ENCODE results near the gene MED26.
"Not testable (repeated sequence)": the region's sequence is repeated elsewhere in the genome, so short reads cannot be mapped to it uniquely, and the experiment has no call there.

MED26 gene

DNA sequence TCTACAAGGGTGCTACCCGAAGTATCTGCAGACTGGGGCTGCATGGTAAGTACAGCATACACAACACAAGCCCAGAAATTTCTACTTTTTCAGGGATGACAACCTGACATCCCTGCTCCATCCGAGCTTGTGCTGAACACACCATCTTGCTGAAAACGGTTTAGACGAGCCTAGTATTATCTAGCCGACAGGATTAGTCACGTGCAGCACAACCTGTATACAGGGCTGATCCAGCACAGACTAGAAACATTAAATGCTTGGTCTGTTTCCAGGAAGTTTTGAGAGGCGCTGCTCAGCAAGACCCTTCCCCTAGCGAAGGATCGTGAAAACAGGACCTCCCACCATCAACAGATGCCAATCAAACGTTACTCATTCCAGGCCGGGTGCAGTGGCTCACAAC lies 27.7 kb upstream of the MED26 start:
- DNase-seq (ENCODE audit: low read depth in 2 of 2): no peak
- TF ChIP-seq, protein P1, sequence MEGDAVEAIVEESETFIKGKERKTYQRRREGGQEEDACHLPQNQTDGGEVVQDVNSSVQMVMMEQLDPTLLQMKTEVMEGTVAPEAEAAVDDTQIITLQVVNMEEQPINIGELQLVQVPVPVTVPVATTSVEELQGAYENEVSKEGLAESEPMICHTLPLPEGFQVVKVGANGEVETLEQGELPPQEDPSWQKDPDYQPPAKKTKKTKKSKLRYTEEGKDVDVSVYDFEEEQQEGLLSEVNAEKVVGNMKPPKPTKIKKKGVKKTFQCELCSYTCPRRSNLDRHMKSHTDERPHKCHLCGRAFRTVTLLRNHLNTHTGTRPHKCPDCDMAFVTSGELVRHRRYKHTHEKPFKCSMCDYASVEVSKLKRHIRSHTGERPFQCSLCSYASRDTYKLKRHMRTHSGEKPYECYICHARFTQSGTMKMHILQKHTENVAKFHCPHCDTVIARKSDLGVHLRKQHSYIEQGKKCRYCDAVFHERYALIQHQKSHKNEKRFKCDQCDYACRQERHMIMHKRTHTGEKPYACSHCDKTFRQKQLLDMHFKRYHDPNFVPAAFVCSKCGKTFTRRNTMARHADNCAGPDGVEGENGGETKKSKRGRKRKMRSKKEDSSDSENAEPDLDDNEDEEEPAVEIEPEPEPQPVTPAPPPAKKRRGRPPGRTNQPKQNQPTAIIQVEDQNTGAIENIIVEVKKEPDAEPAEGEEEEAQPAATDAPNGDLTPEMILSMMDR (IDR thresholded peaks at IDR 0.05; ENCODE audit: low read depth, low read length): no peak
- H3K4me3 ChIP-seq (replicated peaks in 1 of 2; ENCODE audit: low read depth in 2 of 2, low read length in 2 of 2): no peak overlapping the region

DNA sequence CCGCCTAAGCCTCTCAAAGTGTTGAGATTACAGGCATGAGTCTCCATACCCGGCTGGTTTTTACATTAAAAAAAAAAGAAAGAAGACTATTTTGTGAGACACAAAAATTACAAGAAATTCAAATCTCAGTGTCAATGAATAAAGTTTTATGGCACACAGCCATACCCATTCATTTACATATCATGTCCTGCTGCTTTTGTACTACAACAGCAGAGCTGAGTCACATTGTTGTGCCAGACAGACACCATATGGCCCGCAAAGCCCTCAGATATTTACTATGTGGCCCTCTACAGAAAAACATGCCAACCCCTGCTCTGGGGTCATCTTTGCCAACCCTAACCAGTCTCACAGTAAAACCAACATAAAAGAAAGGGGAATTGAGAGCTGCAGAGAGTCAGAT lies 26.6 kb upstream of the MED26 start:
- no peak overlapping the region for H3K4me3 ChIP-seq (replicated peaks in 1 of 2; ENCODE audit: low read depth in 2 of 2, low read length in 2 of 2)
- peak in 1 of 2 donors; percentile 53 for DNase-seq (ENCODE audit: low read depth in 2 of 2)
- TF ChIP-seq, protein P1 (IDR thresholded peaks at IDR 0.05; ENCODE audit: low read depth, low read length): no peak

DNA sequence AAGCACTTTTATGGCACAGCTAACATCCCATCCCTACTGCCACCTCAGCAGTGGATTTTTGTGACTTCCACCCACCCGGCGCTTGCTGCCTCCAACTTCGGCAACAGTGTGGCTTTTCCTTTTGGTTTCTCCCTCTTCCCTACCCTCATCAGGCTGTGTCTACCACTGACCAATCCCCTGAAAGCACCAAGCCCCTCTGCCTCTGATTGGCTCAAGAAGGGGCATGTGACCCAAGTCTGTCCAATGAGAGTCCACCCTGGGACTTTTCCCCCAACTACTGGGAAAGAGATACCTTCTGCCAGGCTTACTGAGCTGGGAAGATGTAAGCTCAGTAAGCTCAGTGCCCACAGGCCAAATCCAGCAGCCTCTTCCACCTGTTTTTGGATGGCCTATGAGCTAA lies 26.1 kb upstream of the MED26 start:
- peak in 1 of 2 donors; percentile 20 for DNase-seq (ENCODE audit: low read depth in 2 of 2)
- TF ChIP-seq, protein P1 (IDR thresholded peaks at IDR 0.05; ENCODE audit: low read depth, low read length): no peak
- no peak overlapping the region for H3K4me3 ChIP-seq (replicated peaks in 1 of 2; ENCODE audit: low read depth in 2 of 2, low read length in 2 of 2)

DNA sequence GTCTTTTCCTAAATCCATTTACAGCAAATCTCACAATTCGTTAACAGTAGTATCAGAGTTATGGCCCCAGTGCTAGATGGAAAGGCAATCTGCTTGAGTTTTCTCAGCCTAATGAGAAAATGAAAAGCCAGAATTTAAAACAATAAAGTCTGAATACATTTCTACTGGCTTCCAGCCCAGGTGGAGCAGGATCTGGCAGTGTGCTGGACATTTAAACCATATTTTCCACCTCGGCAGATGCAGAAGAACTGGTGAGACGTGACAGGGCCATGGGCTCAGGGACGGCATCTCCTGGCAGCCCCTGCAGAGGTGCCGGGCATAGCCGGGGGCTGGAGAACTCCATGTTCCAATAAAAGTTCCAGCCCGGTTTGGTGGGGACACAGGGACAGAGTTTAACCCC lies 24.9 kb upstream of the MED26 start:
- no peak overlapping the region for H3K4me3 ChIP-seq (replicated peaks in 1 of 2; ENCODE audit: low read depth in 2 of 2, low read length in 2 of 2)
- DNase-seq (ENCODE audit: low read depth in 2 of 2): no peak
- TF ChIP-seq, protein P1 (IDR thresholded peaks at IDR 0.05; ENCODE audit: low read depth, low read length): no peak

DNA sequence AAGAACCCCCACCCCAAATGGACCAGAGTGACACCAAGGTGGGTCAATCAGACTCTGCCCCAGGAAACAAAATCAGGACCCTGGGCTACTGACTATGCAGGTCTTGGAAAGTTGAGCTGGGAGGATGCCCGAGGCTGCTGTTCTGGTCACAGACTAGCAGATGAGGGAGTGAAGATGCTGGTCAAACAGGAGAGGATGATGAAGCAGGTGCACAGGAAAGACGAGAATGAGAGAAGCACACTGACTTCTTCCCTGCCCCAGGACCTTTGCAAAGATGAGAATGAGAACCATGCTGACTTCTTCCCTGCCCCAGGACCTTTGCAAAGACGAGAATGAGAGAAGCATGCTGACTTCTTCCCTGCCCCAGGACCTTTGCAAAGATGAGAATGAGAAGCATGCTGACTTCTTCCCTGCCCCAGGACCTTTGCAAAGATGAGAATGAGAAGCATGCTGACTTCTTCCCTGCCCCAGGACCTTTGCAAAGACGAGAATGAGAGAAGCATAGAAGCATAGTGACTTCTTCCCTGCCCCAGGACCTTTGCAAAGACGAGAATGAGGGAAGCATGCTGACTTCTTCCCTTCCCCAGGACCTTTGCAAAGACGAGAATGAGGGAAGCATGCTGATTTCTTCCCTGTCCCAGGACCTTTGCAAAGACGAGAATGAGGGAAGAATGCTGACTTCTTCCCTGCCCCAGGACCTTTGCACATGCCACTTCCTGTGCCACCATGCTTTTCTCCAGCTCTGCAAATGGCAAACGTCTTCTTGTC lies 23.6 kb upstream of the MED26 start:
- not testable (repeated sequence) for DNase-seq (ENCODE audit: low read depth in 2 of 2); H3K4me3 ChIP-seq (replicated peaks in 1 of 2; ENCODE audit: low read depth in 2 of 2, low read length in 2 of 2)

DNA sequence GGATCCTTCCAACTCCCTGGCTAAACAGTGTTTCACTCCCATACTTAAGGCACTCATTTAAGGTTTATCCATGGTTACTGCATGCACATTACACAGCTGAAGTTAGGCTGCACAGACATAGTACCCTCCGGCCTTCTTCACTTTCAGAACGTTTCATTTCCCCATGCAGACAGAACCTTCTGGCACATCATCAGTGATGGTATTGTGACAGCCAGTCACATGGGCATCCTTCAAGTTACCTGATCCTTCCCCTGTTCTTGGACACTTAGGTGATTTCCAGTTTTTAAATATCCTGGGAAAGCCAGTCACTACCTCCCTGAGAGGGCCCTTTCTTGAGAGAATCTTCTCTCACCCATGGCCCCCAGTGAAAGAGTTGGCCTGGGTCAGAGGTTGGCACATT lies 22.8 kb upstream of the MED26 start:
- DNase-seq (ENCODE audit: low read depth in 2 of 2): no peak
- no peak overlapping the region for H3K4me3 ChIP-seq (replicated peaks in 1 of 2; ENCODE audit: low read depth in 2 of 2, low read length in 2 of 2)
- TF ChIP-seq, protein P1 (IDR thresholded peaks at IDR 0.05; ENCODE audit: low read depth, low read length): no peak

DNA sequence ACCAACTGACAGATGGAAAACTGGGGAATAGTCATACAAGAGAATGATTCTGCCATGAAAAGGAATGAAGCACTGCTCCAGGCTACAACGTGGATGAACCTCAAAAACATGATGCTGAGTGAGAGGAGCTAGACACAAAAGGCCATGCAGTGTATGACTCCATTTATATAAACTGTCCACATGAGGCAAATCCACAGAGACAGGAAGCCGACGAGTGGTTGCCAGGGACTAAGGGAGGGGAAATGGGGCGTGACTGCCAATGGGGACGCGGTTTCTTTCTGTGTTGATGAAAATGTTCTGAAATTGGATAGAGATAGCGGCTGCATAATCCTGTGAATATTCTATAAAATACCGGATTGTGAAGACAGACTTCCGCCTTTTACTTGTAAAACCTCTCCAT lies 21.7 kb upstream of the MED26 start:
- TF ChIP-seq, protein P1 (IDR thresholded peaks at IDR 0.05; ENCODE audit: low read depth, low read length): no peak
- no peak overlapping the region for H3K4me3 ChIP-seq (replicated peaks in 1 of 2; ENCODE audit: low read depth in 2 of 2, low read length in 2 of 2)
- peak in 1 of 2 donors; percentile 22 for DNase-seq (ENCODE audit: low read depth in 2 of 2)

Data from cardiac fibroblast (primary cell).